Panc1 (cell line): Measurements from ENCODE around the gene PLET1. TPM values are rescaled to one million over a fixed set of nuclear protein-coding genes. Genes with fewer than 3 reads are reported as not detected.
A peak's percentile ranks its signal among the peaks of the same experiment; 100 is the strongest.

Experiments used
- ATAC-seq: fragments of 200-7000 bp; cut with Tn5 transposase; 2 replicates; pipeline ENCODE4 v1.9.1; 2020; ENCODE audit warnings: mild to moderate bottlenecking, moderate library complexity
- BruUV-seq: library from RNA; stranded (reverse); fragments of 400-500 nt; replicated peaks from 2 replicates; lab custom pipeline; 2021; lab: Mats Ljungman, UMichigan
- CTCF ChIA-PET: fragments of 300-600 bp; sonication (Branson Sonifier 250); formaldehyde crosslinking; loops from one replicate; lab custom pipeline; 2022; ENCODE audit warnings: antibody characterized with exemption; lab: Charles Lee
- POLR2A ChIA-PET: fragments of 300-600 bp; sonication (Branson Sonifier 250); formaldehyde crosslinking; loops from one replicate; lab custom pipeline; 2022; ENCODE audit warnings: antibody characterized with exemption; lab: Charles Lee
- DNase-seq: peaks from one replicate; pipeline ENCODE4 v3.0.0-alpha.2; 2010; ENCODE audit warnings: low read depth, low spot score
- H3K27ac ChIP-seq: 2 replicates; pipeline ENCODE4 v1.5.1; 2011; ENCODE audit warnings: mild to moderate bottlenecking, low read length, inconsistent platforms
- H3K27me3 ChIP-seq: fragments of 200-500 bp; sonication (Bioruptor generic); 2 replicates; pipeline ENCODE4 v1.6.0; 2014; ENCODE audit warnings: low read length, inconsistent platforms; ENCODE audit not compliant: control insufficient read depth, insufficient read depth
- H3K36me3 ChIP-seq: fragments of 200-500 bp; sonication (Bioruptor generic); 2 replicates; pipeline ENCODE4 v1.5.1; 2014; ENCODE audit warnings: inconsistent platforms, mild to moderate bottlenecking, low read length, moderate library complexity; ENCODE audit not compliant: control insufficient read depth, insufficient read depth
- H3K4me1 ChIP-seq: 2 replicates; pipeline ENCODE4 v1.5.1; 2011; ENCODE audit warnings: inconsistent platforms, mild to moderate bottlenecking, low read length, moderate library complexity; ENCODE audit not compliant: control insufficient read depth, insufficient read depth
- H3K4me3 ChIP-seq, 2 experiments: 2 replicates each; pipeline ENCODE4 v1.5.1; 2011 to 2012; ENCODE audit warnings: low read depth in 2 of 2, low read length in 2 of 2, mild to moderate bottlenecking in 2 of 2, inconsistent platforms in 1 of 2, moderate library complexity in 1 of 2
- H3K9me3 ChIP-seq: fragments of 200-500 bp; sonication (Bioruptor generic); 2 replicates; pipeline ENCODE4 v1.5.1; 2014; ENCODE audit warnings: low read depth, mild to moderate bottlenecking, inconsistent platforms, low read length, moderate library complexity; ENCODE audit not compliant: control insufficient read depth, insufficient read depth
- CTCF ChIP-seq: fragments of 450-650 bp; IDR thresholded peaks from 2 replicates; pipeline ENCODE4 v1.5.1; 2017; ENCODE audit warnings: mild to moderate bottlenecking
- POLR2AphosphoS5 ChIP-seq: IDR thresholded peaks from 2 replicates; pipeline ENCODE4 v1.6.1; 2012; ENCODE audit warnings: mild to moderate bottlenecking, low read depth, low read length, moderate library complexity
- REST ChIP-seq, 2 experiments: IDR thresholded peaks; 2 replicates each; pipeline ENCODE4 v1.6.1; 2011 to 2012; ENCODE audit warnings: low read depth in 2 of 2, control low read depth in 1 of 2, low read length in 1 of 2, mild to moderate bottlenecking in 1 of 2, moderate library complexity in 1 of 2; ENCODE audit not compliant: insufficient read depth in 1 of 2
- SIN3A ChIP-seq: IDR thresholded peaks from 2 replicates; pipeline ENCODE4 v1.6.1; 2012; ENCODE audit warnings: low read depth, mild to moderate bottlenecking, low read length, moderate library complexity, borderline replicate concordance; ENCODE audit not compliant: insufficient read depth
- TCF7L2 ChIP-seq: IDR thresholded peaks from 2 replicates; pipeline ENCODE4 v1.6.1; 2011; ENCODE audit warnings: mild to moderate bottlenecking, low read depth, low read length, inconsistent platforms
- in situ Hi-C: cut with HindIII; loops from 2 replicates; pipeline ENCODE4 v1.10.0; 2016; ENCODE audit warnings: low sequenced_read_pairs, low pct_unique_long_range_greater_than_20kb
- intact Hi-C: fragments of 100-400 bp; cut with micrococcal nuclease; formaldehyde crosslinking; loops from one replicate; pipeline ENCODE4 v1.10.0; 2022; ENCODE audit not compliant: unreplicated experiment
- total RNA-seq: library from RNA; stranded (reverse); gene quantifications from one replicate; pipeline ENCODE4 v1.2.1, GENCODE V29; 2021; ENCODE audit not compliant: unreplicated experiment

Gene PLET1
- total RNA-seq, 1 experiment from 2014 or later: not detected

DNA sequence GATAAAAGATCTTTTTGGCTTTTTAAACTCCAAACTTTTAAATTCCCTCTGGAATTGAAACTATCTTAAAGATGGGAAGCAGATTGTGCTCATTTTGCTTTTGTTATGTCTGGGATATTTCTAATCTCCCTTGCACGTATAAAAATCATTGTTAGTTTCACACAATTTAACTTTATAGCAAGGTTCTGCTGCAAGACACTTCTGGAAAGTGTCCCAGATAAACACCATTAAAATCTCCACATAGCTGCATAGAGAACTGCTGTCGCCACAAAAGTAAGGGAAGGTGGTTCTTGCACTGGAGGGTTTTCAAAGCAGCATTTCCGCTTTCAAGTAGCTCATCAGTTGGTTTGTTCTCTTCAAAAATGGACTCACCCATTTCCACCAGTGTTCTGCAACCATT, 22.6 kb downstream of the PLET1 start:
- BruUV-seq: no TSS peak
- Histone ChIP-seq H3K9me3 (no peaks in the 10 kb centered on the region), H3K4me3 (no peak overlapping the region), H3K27ac (no peak overlapping the region), H3K4me1 (peaks cover 3% of the 10 kb centered on the region), H3K36me3 (peaks cover 16% of the 10 kb centered on the region), H3K27me3 (no peaks in the 10 kb centered on the region)
- intact Hi-C loops (no loop called here), in situ Hi-C loops (no loop called here)
- TF ChIP-seq POLR2AphosphoS5: no peak; the same call in 1 of the 2 replicates
- TF ChIP-seq SIN3A: no peak
- peak; percentile 75; the same call in 1 of the 2 replicates for TF ChIP-seq TCF7L2
- TF ChIP-seq REST (IDR thresholded peaks at IDR 0.05; ENCODE audit: insufficient read depth in 1 of 2, low read depth in 2 of 2, low read length in 1 of 2): no peak
- POLR2A ChIA-PET: no interaction called here
- ATAC-seq: peak; percentile 56; the same call in 1 of the 2 replicates
- CTCF ChIA-PET: no interaction called here
- no peak for DNase-seq

DNA sequence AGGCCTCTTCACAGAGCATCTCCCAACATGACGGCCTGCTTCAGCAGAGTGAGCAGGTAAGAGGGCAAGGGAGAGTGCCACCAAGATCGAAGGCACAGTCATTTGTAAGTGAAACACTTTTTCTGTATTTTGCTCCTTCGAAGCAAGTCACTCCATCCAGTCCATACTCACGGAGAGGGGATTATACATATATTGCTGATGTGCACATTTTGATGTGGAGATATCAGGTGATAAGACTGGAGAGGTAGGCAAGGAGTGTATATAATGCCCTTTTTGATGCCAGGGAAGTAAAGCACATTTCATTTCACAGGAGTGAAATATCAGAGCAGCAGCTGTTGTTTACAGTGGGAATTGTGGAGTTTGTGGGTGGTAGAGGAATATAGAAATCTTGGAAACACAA, 23.2 kb downstream of the PLET1 start:
- in situ Hi-C loops: no loop called here
- ATAC-seq: no peak
- H3K4me1 ChIP-seq: peaks cover 3% of the 10 kb centered on the region
- ChIA-PET CTCF (no interaction called here), POLR2A (no interaction called here)
- no peak for DNase-seq
- no TSS peak for BruUV-seq
- no peaks in the 10 kb centered on the region for H3K27me3 ChIP-seq
- TF ChIP-seq POLR2AphosphoS5: no peak
- H3K9me3 ChIP-seq: no peaks in the 10 kb centered on the region
- no peak overlapping the region for H3K4me3 ChIP-seq
- H3K27ac ChIP-seq: peak overlapping the region; percentile 44; the same call in 1 of the 2 replicates
- peaks cover 17% of the 10 kb centered on the region for H3K36me3 ChIP-seq
- intact Hi-C loops: no loop called here

DNA sequence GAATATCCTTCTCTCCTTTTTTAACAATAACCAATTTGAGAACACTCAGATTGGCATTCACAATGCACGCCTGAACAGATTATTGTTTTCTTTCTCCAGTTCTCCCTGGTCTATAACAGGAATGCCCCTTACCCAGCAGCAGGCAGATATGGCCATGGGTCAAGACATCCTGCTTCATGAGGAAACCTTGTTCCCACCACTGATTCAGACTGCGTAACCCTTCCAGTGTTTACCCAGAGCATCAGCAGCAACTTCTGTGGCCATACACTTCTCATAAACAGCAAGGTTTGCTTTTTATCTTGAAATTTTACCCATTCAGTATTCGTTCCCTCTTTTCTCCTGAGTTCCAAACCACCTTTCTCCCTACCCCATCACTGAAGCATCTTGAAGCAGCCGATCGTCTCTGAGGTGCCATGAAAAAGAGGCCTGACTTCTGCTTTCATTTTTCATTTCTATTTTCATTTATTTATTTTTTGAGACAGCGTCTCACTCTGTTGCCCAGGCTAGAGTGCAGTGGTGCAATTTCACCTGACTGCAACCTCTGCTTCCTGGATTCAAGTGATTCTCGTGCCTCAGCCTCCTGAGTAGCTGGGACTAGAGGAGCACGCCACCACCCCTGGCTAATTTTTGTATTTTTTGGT, 24.8 kb downstream of the PLET1 start:
- peaks cover 17% of the 10 kb centered on the region for H3K36me3 ChIP-seq
- CTCF ChIA-PET: no interaction called here
- BruUV-seq: no TSS peak
- H3K27me3 ChIP-seq: no peaks in the 10 kb centered on the region
- peaks cover 3% of the 10 kb centered on the region for H3K4me1 ChIP-seq
- in situ Hi-C loops: no loop called here
- H3K27ac ChIP-seq: no peak overlapping the region
- ATAC-seq (no peak), DNase-seq (no peak)
- H3K9me3 ChIP-seq: no peaks in the 10 kb centered on the region
- POLR2A ChIA-PET: no interaction called here
- intact Hi-C loops: no loop called here
- no peak overlapping the region for H3K4me3 ChIP-seq
- no peak for TF ChIP-seq CTCF
- TF ChIP-seq POLR2AphosphoS5: no peak
- TF ChIP-seq SIN3A: no peak
- no peak for TF ChIP-seq TCF7L2
- TF ChIP-seq REST (IDR thresholded peaks at IDR 0.05; ENCODE audit: insufficient read depth in 1 of 2, low read depth in 2 of 2, low read length in 1 of 2): no peak
